Pancreas (tissue), 10 donors: Measurements from ENCODE around the gene LSM14B. TPM values are rescaled to one million over a fixed set of nuclear protein-coding genes. Genes with fewer than 3 reads are reported as not detected.
A peak's percentile ranks its signal among the peaks of the same experiment; 100 is the strongest.

ENCODE experiments used
- ATAC-seq, 4 donors: fragments of 200-7000 bp; cut with Tn5 transposase; one replicate each; pipeline versions ENCODE4 v1.8.0 to v1.9.1; 2020; ENCODE audit warnings: mild to moderate bottlenecking in 4 of 4, moderate library complexity in 4 of 4
- DNase-seq, 6 donors: peaks; one replicate each; pipeline ENCODE4 v3.0.0-alpha.2; 2020
- FAIRE-seq: peaks from 2 replicates; lab custom pipeline; 2012; peaks lifted over from hg19 to GRCh38; lab: Jason Lieb, UNC
- H3K27ac ChIP-seq, 4 donors: fragments of 200-600 bp; sonication (generic); 1 replicate in 3 of 4; 2 replicates in 1 of 4; pipeline versions ENCODE4 v1.5.0 to v1.8.0; 2020
- H3K27me3 ChIP-seq, 4 donors: fragments of 200-600 bp; one replicate each; pipeline ENCODE4 v1.8.0; 2021
- H3K36me3 ChIP-seq, 3 donors: fragments of 200-600 bp; sonication (generic) in 1 of 3; one replicate each; pipeline versions ENCODE4 v1.5.0 to v1.8.0; 2020 to 2021
- H3K4me1 ChIP-seq, 3 donors: fragments of 200-600 bp; one replicate each; pipeline ENCODE4 v1.8.0; 2021
- H3K4me3 ChIP-seq, 4 donors: fragments of 200-600 bp; sonication (generic) in 2 of 4; one replicate each; pipeline versions ENCODE4 v1.5.0 to v1.8.0; 2020 to 2021
- H3K9me3 ChIP-seq, 4 donors: fragments of 200-600 bp; one replicate each; pipeline ENCODE4 v1.8.0; 2021
- WGBS, 2 donors: extraction: QIAGEN DNeasy Blood & Tissue Kit; methylation state at CpG; one replicate each; pipeline ENCODE4 v1.1.7; 2013; 5-methylcytosine and 5-hydroxymethylcytosine counted together
- intact Hi-C, 3 donors: fragments of 100-400 bp; cut with DNase I; formaldehyde crosslinking; loops; one replicate each; pipeline versions ENCODE4 v1.11.1 to v1.14.2; 2022
- polyA plus RNA-seq, 2 donors: library from polyadenylated mRNA; stranded (reverse); fragments of 200-250 nt; gene quantifications; one replicate each; pipeline ENCODE4 v1.2.3, GENCODE V29; 2013
- total RNA-seq, 6 donors: library from RNA; stranded (reverse); fragmentation: NEBNext Ultra II Directional in 4 of 6; extraction: Animal tissue kit (Norgen Biotek cat#: 25700) in 4 of 6; gene quantifications; one replicate each; pipeline versions ENCODE4 v1.2.1 to v1.2.4, GENCODE V29; 2021 to 2023
- TF ChIP-seq, protein P1 (sequence below), 4 donors: fragments of 200-600 bp; sonication (generic) in 3 of 4; IDR thresholded peaks; one replicate each; pipeline versions ENCODE4 v1.5.0 to v1.8.0; 2021; ENCODE audit warnings: antibody characterized with exemption in 4 of 4
- donor health status: healthy with polysubstance abuse.
- donor health status: DM: no; HTN: no; CAD: no; lungs with moderate emphysema.
- donor health status: DM: no; HTN: no; CAD: no.
- donor health status: control.
- donor health status: control.
- donor health status: Bipolar disorder and iron deficiency.
- donor health status: DM: yes; HTN: yes; CAD: no.
- donor health status: DM: no; HTN: no; CAD: no.
- donor health status: DM: no; HTN: no; CAD: no.
- donor health status: DM: yes; HTN: yes; CAD: no.

LSM14B gene
- total and polyA plus RNA-seq, 8 donors: 8.4 to 20.1 (median 16.7) TPM

DNA sequence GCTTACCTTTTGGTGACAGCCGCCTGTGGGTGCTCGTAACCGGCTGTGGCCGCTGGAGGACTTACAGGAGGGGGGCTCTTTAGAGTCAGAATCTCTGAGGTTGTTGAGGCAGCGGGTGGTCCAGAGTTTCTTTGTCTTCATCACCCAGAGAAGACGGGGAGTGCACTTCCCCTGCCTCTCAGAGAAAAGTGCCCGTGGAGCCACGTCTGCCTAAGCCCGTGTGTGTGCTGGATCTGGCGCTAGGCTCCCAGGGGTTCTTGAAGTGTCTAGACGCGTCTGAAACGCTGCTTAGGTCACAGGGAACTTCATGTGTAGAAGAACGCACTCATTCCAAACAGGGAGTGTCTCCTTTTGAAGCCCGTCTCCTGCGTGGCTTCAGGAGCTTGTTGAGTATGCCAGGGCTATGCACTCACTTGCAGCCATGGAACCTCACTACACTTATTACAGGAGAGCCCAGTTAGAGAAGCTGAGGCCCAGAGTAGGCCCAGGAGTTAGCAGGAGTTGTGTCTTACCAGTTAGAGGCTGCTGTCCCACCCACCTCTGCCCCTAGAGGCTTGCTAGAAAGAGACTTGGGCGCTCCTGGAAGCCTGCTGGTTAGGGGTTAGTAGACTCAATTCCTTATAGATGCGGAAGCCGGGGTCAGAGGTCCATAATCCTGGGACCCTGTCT lies 1.3 kb downstream of the LSM14B start:
- WGBS, 2 donors: 21 to 24% methylated on average over 19 of the region's 19 CpGs

GRCh38 chr20:62126141-62126540 lies 3.9 kb downstream of the LSM14B start:
- intact Hi-C loops: no loop called here
- H3K36me3 ChIP-seq: peaks cover 10 to 49% (median 13%) of the 10 kb centered on the region in 3 donors
- H3K4me3 ChIP-seq: no peak overlapping the region
- FAIRE-seq (no peak), DNase-seq (no peak), ATAC-seq (no peak)
- WGBS, 2 donors: 90 to 91% methylated on average over 20 of the region's 20 CpGs
- TF ChIP-seq, protein P1, sequence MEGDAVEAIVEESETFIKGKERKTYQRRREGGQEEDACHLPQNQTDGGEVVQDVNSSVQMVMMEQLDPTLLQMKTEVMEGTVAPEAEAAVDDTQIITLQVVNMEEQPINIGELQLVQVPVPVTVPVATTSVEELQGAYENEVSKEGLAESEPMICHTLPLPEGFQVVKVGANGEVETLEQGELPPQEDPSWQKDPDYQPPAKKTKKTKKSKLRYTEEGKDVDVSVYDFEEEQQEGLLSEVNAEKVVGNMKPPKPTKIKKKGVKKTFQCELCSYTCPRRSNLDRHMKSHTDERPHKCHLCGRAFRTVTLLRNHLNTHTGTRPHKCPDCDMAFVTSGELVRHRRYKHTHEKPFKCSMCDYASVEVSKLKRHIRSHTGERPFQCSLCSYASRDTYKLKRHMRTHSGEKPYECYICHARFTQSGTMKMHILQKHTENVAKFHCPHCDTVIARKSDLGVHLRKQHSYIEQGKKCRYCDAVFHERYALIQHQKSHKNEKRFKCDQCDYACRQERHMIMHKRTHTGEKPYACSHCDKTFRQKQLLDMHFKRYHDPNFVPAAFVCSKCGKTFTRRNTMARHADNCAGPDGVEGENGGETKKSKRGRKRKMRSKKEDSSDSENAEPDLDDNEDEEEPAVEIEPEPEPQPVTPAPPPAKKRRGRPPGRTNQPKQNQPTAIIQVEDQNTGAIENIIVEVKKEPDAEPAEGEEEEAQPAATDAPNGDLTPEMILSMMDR (IDR thresholded peaks at IDR 0.05): no peak
- H3K4me1 ChIP-seq: peaks cover 0 to 7% (median 0%) of the 10 kb centered on the region in 3 donors
- no peaks in the 10 kb centered on the region for H3K9me3 ChIP-seq
- no peaks in the 10 kb centered on the region for H3K27me3 ChIP-seq
- no peak overlapping the region for H3K27ac ChIP-seq

More for the DNA sequence above, 1.3 kb downstream of the LSM14B start:
- no peaks in the 10 kb centered on the region for H3K9me3 ChIP-seq
- TF ChIP-seq, protein P1 (IDR thresholded peaks at IDR 0.05): no peak
- FAIRE-seq: no peak
- H3K4me1 ChIP-seq: peaks cover 18 to 21% (median 18%) of the 10 kb centered on the region in 3 donors
- peak overlapping the region; percentile 31 to 87 (median 72) for H3K4me3 ChIP-seq
- intact Hi-C loops: loop anchor here in 1 of 3 donors (5.0 kb wide), 1 partner anchor 61 kb away; no protein-coding TSS in a partner anchor
- DNase-seq: no peak
- H3K36me3 ChIP-seq: peaks cover 4 to 30% (median 5%) of the 10 kb centered on the region in 3 donors
- no peak for ATAC-seq
- H3K27me3 ChIP-seq: no peaks in the 10 kb centered on the region
- peak overlapping the region; percentile 44 to 81 (median 72) for H3K27ac ChIP-seq

GRCh38 chr20:62127799-62128198 lies 5.5 kb downstream of the LSM14B start:
- no peaks in the 10 kb centered on the region for H3K9me3 ChIP-seq
- no peak overlapping the region for H3K4me3 ChIP-seq
- no peaks in the 10 kb centered on the region for H3K27me3 ChIP-seq
- H3K4me1 ChIP-seq: peaks cover 0 to 7% (median 0%) of the 10 kb centered on the region in 3 donors
- DNase-seq (no peak), ATAC-seq (no peak), FAIRE-seq (no peak)
- WGBS, 2 donors: 85 to 92% methylated on average over 6 of the region's 6 CpGs
- intact Hi-C loops: no loop called here
- TF ChIP-seq, protein P1 (IDR thresholded peaks at IDR 0.05): no peak
- H3K36me3 ChIP-seq: peaks cover 13 to 65% (median 22%) of the 10 kb centered on the region in 3 donors
- no peak overlapping the region for H3K27ac ChIP-seq

DNA sequence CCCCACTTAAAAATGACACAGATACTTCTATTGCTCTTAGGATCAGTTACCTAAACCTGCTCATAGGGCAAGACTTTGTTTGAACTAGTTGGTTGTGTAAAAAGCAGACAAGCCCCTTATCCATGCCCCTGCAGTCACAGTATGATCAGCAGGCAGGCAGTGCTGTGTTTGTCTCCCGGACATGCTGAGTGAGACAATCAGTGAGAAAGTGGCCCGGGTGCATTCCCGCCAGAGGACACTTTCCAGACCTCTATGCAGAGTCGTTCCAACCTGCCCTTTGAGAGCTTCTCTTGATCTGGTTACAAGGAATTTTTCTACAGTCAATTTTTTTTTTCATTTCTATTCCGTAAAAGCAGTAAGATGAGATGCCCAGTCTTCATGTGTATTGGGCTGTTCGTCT lies 6.2 kb downstream of the LSM14B start:
- Histone ChIP-seq H3K9me3 (no peaks in the 10 kb centered on the region), H3K4me1 (peaks cover 0 to 9% (median 0%) of the 10 kb centered on the region in 3 donors), H3K27me3 (no peaks in the 10 kb centered on the region), H3K36me3 (peaks cover 13 to 72% (median 22%) of the 10 kb centered on the region in 3 donors), H3K4me3 (no peak overlapping the region), H3K27ac (no peak overlapping the region)
- FAIRE-seq (no peak), ATAC-seq (no peak), DNase-seq (no peak)
- intact Hi-C loops: no loop called here
- TF ChIP-seq, protein P1 (IDR thresholded peaks at IDR 0.05): no peak
- WGBS, 2 donors: 80% methylated on average over 6 of the region's 6 CpGs
